NCI-H460 (cell line): ENCODE measurements around the gene NTRK3. TPM values are rescaled to one million over a fixed set of nuclear protein-coding genes. Genes with fewer than 3 reads are reported as not detected.

Experiments
- DNase-seq: peaks from one replicate; pipeline ENCODE4 v3.0.0-alpha.2; 2016; ENCODE audit warnings: low read depth; ENCODE audit errors: extremely low read depth
- total RNA-seq: library from RNA; depleted of rRNA; stranded (reverse); fragments of >200 nt; shearing (Covaris generic); gene quantifications from 2 replicates; pipeline ENCODE4 v1.2.3, GENCODE V29; 2014

The NTRK3 gene
- total RNA-seq, 1 experiment from 2014 or later: not detected

DNA sequence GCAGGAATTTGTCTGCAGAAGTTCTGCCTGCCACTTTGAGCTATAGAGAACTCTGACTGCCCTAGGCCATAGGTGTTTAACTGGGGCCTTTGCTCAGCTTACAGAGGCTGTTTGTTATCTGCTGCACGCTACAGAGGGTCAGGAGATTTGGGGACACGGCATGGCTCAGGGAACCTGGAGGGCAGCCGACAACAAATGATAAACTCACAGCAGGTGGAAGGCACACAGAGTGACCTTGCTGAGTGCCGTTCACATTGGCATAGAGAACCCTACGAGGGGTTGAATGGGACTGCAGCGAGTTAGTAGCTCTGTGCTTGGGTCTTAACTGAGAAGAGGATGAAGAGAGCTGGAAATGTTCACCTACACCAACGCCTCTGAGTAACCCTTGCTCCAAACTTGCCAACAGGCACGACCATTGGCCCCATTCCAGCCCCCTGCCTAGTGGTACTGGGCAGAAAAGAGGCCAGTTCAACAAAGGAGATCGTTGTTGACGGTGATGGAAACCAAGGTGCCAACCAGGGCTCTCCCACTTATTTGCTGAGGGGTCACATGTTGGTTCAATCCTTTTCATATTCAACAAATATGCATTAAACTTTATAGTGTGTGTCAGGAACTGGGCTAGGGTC is 301.1 kb downstream of the NTRK3 start:
- no peak for DNase-seq

DNA sequence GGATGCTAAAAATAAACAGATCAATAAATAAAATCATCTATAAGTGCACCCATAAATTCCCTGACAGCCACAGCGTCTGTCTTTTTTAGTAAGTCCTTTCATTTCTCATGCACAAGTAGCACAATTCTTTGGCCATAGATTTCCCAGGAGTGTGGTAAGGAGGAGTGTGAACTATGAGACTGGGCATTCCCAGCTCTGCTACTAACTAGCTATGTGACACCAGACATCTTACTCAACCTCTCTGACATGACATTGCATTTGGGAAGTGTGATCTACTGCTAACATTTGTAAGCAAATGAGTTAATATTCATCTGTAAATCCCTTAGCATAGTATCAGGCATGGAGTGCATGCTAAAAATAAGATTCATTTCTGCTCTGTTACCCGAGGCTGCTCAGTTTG is 301.7 kb downstream of the NTRK3 start:
- no peak for DNase-seq

DNA sequence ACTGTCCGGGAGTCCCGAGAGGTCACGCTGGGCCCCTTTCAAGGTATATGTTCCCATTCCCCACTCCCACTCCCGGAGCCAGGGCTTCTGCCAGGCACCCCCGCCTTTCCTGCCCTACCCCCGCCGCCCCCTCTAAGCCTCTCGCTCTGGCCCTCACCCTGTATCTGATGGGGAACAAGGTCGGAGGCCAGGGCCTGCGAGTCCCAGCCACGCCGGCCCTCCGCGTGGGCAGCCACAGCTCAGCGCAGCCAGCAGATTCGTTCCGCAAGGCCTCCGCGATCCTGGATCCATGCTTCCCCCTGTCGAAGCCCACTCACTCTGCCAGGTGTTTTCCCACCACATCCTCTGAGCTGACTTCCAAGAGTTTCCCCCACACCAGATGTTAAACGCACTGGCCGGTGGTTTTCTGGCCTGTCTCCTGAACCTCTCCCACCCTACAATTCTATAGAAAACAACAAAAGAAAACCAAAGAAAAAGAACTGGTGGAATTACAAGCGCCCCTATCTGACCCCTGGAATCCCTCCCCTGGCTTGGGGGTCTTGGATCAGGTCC is 303.7 kb downstream of the NTRK3 start:
- no peak for DNase-seq

DNA sequence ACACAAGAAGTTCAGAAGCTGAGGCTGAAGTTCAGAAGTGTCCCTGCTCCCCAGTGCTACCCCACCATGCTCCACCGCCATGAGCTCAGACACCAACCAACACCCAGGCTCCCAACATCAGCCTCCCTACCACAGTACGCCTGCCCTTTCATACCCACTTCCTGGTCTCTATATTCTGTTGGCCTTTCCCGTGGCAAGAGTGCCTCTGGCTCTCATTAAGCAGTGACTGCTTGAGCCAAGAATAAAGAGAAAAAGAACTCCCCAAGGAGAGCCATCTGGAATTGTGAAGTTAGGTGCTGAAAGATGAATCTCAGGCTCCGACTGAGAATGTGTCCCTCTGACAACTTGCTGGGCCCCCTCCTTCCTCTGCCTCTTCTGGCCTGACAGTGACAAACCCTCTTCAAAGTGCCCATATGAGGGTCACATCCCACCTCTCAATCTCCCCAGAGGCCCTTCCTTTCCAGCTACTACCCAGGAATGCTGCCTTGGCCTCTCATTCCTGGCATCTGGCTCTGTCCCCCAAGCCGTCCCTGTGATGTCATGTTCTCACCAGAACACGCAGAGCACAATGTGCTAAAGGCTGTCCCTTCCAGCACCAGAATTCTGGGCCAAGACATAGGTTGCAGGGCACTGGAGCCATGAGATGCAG is 306.8 kb downstream of the NTRK3 start:
- no peak for DNase-seq

DNA sequence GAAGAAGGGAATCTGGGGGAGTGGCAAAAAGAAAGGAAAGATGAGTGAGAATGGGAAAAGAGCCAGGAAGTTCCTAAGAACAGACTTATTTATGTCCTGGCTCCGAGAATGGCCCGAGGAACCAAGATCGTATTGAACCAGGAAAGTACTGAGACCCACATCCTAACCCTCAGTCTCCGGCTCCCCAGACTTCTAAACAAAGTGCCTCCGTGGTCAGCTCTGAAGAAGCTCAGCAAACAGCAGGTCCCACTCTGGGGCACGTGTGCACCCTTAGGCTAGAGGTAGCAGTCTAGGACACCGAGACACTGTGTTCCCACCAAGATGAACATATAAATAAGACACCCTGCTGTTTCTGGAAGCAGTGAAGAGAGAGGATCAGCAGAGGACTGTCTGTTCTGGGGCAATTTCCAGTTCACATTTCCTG is 307.4 kb downstream of the NTRK3 start:
- DNase-seq: no peak

DNA sequence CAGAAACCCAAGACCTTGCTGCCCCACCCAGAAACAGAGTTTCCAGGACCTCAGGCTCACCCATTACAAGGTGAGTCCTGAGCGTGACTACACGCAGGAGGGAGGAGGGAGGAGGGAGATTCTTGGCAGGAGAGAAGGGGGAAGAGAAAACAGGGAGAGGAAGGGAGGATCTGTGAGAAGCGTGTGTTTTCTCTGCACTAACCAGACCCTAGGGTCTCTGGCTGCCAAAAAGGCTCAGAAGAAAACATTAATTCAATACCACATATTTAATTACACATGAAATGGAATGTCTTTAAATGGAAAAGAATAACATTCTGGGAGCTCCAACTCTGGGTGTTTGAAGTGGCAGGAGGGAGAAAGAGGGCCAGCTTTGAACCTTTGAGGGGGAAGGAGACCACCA is 309.0 kb downstream of the NTRK3 start:
- DNase-seq: no peak

DNA sequence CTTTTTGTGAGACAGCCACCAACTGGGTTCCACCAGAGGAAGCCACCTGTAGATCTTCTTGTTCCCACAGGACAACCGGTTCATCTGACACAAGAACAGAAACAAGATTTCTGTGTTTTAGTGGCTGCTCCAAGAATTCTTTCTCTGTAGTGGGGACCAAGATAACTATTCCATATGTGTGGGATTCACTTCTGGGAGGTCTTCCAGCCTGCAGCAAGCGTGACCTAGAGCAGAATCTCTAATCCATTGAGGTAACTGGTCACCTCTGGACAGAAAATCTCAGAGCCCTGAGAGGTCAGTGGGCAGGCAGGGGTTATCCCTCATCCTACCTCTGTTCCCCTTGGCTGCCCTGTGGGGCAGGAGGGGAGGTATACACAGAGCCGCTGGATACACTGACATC is 311.3 kb downstream of the NTRK3 start:
- no peak for DNase-seq

DNA sequence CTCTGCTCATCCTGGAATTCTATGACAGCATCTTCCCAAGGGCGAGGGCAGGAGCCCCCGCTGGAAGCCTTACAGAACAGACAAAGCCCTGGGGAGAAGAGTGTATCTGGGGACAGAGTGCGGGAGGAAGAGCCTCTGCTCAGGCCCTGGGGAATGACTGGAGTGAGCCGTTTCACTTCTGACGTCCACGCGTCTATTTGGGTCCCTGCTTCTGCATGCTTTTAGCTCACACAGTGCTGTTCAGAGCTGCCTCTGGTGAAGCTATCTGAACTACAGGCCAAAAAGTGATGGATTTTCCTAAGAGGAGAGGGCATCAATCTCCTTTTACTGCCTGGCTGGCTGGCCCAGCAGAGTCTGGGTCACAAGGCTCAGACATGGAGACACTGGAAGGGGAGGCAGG is 311.8 kb downstream of the NTRK3 start:
- no peak for DNase-seq

DNA sequence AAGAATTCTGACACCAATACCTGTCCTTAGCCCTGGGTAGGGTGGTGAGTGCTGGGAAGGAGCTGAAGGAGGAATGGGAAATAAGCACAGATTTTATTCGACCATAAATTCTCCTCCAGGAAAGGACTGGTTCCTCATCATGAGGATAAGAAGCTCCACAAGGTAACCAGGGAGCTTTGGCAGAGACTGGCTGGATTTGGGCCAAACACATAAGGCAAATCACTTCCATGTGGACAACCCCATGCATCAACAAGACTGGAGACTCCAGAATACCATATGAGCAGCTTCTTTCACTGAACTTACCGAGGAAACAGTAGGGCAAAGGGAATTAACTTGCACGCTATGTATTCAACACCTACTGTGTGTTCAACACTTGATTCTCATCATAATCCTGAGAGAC is 312.5 kb downstream of the NTRK3 start:
- no peak for DNase-seq

DNA sequence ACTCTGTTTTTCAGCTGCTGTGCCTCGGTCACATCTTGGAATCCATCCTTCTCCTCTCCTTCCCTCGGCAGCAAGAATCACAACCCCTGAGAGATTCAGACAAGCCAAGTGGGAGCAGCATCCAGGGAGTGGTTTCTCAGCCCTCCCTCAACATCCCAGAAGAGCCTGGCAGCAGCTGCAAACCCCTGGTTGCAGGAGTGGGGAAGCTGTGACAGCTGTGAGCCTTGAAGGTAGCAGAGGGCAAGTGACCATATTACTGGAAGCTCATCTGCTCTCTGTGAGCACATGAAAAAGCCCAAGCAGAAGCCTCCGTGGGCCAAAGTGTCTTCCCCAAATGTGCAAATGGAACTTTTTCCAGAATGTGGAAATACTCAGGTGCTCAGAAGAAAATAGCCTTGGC is 312.9 kb downstream of the NTRK3 start:
- no peak for DNase-seq

DNA sequence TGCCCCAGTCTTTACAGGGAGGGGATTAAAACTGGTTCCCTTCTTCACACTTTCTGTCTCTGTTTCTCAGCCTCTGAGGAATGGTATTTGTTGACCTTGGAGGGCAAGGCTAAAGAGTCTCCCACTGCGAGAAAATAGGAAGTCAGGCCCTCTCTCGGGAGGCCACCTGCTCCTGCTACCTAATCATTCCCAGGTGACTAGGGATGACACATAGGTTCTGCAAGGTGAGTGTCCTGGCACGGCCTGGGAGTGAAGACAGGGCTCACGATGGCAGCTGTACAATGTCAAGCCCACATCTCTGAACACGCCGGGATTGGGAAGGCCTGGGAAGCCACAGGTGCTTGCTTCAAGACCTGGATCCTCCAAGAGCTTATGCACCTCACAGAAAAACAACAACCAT is 314.2 kb downstream of the NTRK3 start:
- no peak for DNase-seq

DNA sequence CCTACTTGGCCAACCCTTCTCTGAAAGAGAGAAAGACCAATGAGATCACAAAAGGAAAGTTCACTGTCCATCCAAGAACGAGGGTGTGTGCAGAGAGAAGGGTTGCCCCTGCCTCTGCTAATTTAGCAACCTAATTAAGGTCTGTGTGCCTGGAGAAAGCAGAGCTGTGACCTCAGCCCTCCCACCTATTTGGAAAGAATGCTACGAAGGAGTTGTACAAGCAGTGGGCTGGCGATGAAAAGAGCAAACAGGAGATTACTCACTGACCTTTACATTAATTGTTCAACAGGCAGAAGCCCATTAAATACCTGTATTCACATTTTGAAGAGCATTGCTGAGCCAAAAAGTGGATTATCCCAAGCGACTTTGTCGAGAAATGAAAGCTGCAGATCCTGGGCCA is 314.9 kb downstream of the NTRK3 start:
- no peak for DNase-seq

DNA sequence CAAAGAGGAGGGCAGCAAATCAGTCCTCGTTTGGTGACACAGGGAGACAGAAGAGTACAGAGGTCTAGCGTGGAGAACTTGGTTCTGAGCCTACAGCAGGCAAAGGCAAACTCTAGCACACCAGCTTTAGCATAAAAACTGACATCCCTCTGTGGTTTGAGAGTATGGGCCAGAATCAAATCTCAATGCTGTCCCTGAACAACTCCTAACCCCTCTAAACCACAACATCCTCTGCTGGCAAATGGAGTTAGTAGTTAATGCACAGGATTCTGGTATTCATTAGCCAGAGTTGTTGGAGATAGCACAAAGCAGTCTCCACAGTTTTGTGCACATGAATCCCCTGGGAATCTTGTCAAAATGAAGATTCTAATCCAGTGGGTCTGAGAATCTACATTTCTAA is 315.8 kb downstream of the NTRK3 start:
- DNase-seq: no peak

DNA sequence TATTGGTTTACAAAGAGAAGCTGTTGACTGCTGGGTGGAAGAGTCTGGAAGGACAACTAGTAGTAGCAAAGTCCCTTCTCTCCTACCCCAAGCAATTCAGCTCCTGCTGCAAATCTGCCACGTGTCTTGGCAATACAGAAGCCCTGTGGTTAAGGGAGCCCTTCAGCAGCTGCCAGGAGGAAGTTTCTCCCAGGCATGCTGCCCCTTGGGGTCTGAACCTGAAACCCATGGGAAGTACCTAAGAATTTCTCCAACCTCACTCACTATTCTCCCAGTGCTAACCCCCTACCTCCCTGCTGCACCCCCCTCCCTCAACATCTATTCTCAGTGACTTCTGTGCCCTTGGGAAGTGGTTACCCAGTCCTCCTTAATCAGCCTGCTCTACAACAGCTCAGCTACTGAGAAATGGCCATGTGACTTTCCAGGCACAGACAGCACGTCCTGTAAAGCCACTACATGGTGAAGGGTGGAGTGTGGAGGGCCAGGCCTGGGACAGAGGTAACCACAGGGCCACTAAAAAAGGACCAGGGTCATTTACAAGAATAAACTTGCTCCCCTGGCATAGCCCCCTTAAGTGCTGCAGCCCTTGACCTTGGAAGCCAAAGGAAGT is 316.6 kb downstream of the NTRK3 start:
- no peak for DNase-seq

DNA sequence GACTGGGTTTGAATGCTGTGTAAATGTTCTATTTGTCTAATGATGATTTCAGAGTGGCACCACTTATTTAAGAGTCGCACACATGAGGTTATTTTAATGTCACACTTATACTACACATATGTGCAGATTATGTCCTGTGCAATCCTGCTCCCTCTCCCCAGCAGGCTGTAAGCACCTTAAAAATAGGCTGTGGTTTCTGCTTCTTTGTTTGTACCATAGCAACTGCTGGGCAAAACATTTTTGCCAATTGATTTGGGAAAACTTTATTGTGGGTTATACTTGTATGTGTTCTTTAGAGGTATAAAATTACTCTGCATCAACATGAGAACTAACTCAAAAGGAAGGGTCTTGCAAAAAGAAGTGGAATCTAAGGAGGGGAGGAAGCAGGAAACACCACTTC is 318.5 kb downstream of the NTRK3 start:
- no peak for DNase-seq

DNA sequence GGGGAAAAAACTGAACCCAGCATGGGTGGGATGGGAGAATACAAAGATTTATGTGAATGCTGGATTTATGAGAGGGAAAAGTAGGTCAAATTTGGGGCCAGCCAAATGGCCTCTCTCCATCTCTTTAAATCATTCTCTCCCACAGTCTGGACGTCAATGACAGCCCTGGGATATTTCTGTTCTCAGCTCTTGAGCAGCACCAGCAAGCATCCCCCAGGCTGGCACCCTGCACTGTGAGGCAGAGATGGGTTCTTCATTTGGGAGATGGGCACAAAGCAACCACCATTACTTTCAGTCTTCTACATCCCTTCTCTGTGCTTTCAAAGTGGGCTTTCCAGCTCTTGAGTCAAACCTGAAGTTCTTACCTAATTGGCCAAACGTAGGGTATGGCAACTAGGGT is 321.0 kb downstream of the NTRK3 start:
- DNase-seq: no peak

DNA sequence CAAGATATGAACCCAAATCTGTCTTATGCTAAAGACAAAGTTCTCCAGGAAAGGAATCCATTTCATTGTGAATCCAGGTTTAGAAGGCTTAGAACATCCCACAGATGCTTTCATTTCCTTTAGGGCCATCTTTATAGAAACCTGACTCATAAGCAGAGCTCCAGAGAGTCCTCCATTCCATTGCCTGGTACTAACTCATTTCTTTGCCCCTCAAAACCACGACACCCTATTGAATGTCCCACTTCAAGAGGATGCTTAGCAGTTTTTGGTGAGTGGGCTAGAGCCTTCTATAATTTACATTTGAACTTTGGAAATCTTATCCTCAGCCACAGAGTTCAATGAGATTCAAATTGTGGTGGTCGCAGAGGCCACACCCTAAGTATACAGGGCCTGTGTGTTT is 325.0 kb downstream of the NTRK3 start:
- no peak for DNase-seq

DNA sequence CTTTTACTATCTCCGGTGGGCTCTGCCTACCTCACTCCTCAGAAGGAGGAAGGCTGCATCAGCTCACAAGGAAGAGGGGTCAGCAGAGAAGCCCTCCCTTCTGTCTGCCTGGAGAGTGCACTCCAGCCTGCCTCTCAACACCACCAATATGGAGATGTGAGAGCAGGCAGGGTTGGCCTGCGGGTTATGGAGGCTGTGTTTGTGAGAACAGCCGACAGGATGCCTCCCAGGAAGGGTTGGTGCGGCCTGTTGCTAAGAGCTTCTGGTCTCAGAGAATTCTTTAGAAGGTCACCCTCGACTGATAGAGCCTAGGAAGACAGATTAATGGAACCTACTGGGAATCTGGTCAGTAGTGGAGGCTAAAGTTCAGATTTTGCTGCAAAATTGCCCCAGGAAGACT is 326.1 kb downstream of the NTRK3 start:
- no peak for DNase-seq

DNA sequence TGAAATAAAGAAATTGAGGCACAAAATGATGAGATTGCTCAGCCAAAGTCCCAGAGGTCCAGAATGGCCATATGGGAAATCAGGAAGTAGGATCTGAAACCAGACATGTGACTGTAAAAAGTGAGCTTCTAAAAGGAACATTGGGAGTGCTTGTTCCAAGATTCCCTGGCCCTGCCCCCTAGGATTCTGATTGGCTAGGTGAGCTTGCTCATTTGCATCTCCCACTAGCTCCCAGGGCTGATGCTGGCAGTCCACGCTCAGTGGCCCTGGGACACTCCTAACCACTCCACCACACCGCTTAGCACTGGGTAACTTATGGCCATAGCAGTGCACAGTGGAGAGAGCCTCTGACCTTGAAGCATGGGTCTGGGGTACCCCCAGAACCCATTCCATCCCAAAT is 326.7 kb downstream of the NTRK3 start:
- no peak for DNase-seq

DNA sequence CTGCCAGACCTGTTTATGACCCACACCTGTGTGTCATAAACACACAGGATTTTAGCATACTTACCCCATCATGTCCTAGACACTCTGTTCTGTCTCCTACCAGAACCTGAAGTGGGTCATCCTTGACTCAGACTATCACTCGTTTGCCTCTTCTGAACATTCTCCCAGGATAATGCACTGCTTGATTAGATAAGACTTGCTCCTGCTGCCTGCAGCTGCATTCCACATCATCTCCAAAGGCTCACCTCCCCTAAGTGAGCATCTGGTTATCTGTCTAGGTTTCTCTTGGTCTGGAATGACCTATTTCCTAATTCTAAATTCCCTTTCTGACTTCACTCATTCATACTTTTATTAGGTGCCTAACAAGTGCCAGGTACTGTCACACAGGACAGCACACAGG is 332.1 kb downstream of the NTRK3 start:
- no peak for DNase-seq

DNA sequence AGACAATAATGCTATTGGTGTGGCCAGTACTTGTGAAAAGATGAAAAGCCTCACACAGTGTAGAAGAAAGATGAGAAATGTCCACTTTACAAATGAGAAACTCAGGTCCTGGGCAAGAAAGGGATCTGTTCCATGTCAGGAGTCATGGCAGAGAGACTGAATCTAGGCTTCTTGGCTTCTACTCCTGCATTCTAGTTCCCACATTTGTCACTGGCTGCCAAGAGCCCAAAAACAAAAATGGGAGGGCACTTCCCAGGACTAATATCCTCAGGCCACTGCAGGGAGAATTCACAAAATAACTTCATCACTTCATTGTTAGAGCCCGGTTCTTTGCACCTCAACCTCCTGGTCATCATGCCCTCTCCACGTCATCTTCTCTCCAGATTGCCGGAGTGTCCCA is 337.5 kb downstream of the NTRK3 start:
- DNase-seq: no peak

DNA sequence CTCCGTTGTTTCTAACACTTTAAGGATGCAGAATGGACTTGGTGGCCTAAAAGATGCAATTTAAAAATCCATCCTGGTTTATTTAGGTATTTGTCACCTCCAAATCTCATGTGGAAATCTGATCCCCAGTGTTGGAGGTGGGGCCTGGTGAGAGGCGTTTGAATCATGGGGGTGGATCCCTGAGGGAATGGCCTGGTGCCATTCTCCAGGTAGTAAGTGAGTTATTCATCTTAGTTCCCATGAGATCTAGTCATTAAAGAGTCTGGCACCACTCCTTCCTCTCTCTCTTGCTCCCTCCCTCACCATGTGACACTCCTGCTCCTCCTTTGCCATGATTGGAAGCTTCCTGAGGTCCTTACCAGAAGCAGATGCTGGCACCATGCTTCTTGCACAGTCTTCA is 339.1 kb downstream of the NTRK3 start:
- no peak for DNase-seq
